GDM1 (cell line): Measurements from ENCODE around the gene COL28A1.
"Not testable (repeated sequence)": the region's sequence is repeated elsewhere in the genome, so short reads cannot be mapped to it uniquely, and the experiment has no call there.

ENCODE experiments used
- DNase-seq: peaks from one replicate; lab custom pipeline; 2025; lab: John Stamatoyannopoulos, UW

The COL28A1 gene

DNA sequence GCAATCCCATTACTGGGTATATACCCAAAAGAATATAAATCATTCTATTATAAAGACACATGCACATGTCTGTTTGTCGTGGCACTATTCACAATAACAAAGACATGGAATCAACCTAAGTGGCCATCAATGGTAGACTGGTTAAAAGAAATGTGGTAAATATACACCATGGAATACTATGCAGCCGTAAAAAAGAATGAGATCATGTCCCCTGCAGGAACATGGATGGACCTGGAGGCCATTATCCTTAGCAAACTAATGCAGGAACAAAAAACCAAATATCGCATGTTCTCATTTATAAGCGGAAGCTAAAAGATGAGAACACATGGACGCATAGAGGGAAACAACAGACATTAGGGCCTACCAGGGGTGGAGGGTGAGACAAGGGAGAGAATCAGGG is 25.9 kb upstream of the COL28A1 start:
- not testable (repeated sequence) for DNase-seq

DNA sequence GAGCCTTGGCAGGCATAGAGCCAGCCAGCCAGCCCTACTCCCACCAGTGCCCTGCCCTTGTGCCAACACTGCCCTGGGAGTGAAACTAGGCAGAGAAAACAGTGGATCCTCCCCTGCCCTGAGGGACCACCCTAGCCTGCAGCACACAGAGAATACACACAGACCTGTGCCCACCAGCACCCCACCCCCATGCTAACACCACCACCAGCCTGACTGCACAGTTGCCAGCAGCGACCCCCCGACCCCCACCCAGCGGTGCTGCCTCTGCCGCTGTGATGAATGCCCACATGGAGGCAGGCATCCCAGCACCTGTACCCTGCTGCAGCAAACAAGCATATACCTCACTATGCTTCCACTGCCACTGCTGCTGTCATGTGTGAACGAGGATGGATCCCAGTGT is 21.6 kb upstream of the COL28A1 start:
- DNase-seq, result no peak

DNA sequence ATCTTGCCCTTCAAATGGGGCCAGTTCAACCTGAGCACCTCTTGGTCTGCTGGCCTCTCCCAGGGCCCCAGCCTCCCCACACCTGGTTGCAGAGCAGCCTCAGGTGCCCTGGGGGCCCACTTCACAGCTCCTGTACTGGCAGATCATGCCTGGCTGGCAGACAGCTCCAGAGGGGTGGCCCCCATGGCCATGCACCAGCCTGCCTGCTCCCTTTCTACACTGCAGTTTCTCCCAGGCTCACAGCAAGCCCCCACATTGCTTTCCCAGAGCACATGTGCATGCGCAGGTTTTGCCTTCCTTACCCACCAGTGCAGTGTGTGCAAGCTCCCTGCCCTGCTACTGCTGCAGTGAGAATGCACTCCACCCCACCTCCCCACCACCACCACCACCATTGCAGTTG is 21.2 kb upstream of the COL28A1 start:
- no peak for DNase-seq

DNA sequence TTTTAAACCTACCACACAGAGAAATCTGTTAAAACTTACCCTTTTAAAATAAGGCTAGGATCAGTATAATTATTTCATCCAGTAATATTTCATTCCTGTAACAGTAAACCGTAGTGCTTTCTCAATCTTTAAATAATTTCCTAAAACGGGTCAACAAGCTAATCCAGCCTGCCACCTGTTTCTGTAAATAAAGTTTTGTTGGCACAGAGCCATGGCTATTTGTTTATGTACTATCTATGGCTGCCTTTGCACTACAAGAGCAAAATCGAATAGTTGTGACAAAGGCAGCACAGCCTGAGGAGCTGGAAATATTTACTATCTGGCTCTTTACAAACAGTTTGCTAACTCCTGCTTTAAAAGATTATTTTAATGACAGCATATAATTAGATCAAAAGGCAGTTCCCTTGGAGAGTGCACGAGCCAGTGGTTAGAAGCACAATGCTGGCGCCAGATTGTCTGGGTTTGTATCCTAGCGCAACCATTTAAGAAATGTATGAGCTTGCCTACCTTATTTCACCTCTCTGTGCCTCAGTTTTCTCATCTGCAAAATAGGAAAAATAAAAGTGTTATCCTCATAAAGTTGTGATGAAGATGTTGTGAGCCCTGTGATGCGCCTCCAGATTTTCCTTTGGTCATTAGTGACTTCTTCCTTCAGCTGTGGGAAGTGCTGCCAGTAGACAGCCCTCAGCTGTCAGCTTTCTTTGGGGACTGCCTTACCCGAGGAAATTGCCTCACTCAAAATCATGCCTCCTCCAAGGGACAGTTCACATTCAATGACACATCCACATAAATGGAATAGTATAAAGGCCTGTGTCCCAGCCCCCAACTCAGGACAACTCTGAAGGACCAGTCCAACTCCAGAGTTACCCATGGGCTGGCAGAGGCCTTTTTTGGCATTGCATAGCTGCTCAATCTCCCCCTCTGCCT is 19.2 kb upstream of the COL28A1 start:
- no peak for DNase-seq

DNA sequence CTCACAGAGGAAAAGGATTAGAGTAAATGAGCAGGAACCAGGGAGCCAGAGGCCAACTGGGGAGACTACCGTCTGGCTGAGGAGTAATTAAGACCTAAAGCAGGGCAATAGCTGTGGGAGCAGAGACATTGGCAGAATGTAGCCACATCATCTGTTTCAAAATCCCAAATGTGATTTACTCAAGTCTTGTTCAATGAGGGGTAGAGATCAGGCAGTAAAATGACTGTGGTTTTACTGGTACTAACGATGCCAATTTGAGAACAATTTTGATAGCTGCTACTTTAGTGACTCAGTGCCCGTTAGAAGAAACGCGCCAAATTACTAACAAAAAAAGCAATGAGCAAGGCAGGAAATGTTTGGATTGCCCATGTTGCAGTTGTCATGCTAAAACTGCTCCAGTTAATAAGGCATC is 18.4 kb upstream of the COL28A1 start:
- DNase-seq, result no peak

DNA sequence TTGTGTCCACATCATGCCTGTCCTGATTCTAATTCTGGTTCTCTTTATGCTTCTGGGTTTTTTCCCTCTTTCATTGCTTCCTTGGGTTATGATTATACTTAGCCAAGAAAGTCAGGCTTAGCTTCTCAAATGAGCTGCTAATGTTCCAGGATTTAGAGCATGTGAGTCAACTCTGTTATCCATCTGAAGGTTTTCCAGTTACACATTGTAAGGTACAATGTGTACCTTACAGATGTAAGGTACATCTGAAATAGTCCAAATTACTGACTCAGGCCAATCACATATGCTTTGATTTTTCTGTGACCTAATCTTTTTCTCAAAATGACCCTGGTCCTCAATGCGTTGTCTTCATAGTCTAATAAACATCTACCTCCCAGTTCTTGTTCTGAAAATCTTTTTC is 17.7 kb upstream of the COL28A1 start:
- no peak for DNase-seq

DNA sequence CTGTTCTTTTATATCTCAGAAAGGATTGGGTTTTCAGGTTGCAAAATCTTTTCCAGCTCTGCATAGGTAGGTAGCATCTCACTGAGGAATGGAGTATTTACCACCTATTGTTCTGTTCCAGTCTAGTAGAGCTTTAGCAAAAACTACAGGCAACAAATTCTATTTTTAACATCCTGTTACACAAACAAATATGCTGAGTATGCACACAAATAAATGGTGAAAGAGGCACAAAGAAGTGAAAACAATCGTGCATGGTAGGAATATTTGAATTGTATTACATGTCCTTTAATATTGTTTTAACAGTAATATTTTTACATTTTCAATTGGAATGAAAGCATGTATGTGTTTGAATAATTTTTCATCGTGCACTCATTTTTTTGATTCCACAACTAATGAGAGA is 16.5 kb upstream of the COL28A1 start:
- no peak for DNase-seq

DNA sequence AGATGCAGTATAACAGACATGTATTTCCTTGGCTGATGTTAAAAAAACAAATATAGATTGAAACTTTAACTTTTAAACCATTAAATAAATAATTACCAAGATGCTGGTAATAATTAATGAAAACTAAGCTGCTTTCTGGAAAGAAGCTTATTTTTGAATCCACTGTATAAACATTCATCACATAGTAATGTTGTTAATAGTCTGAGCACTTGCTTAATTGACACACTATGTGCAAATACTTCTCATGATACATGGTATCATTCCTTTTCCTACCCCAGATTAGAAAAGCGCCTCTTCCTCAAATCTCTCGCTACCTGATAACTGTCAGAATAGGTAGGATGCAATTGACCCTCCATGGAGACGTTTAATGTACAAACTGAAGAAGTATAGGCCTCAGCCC is 15.0 kb upstream of the COL28A1 start:
- no peak for DNase-seq

DNA sequence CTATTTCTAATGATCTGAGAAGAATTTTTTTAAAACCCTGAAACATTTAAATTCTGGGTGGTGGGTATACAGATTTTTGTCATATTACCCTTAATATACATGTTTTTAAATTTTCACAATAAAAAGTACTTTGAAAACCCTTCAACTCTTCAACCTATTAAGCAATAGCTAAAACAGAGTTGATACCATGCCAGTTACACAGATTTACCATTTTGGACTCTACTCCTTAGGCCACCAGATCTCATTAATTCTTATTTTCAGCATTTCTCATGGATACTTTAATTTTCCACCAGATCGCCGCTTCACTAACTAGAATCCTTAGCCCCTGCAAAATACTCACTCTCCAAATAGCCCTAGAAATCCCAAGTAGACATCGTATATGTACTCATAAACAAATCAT is 12.7 kb upstream of the COL28A1 start:
- no peak for DNase-seq

DNA sequence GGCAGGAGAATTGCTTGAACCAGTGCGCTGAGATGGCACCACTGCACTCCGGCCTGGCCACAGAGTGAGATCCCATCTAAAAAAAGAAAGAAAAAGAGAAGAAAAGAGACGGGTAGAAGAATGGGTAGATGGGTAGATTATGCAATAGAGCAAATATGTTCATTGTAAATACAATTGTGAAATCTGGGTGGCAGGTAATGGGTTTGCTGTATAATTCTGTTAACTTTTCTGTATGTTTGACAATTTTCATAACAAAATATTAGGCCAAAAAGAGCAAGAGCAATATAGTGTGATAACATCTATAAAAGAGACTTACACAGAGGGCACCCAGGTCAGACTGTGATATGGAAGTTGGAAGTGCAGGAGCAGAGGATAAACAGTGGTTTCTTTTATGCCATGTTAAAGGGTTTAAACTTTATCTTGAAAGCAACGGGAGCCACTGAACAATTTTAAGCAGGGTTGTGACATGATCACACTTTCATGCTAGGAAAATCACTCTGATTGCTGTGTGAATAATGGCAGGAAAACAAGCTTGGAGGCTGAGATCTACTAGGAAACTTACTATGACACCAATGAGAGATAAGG is 6.7 kb upstream of the COL28A1 start:
- no peak for DNase-seq

DNA sequence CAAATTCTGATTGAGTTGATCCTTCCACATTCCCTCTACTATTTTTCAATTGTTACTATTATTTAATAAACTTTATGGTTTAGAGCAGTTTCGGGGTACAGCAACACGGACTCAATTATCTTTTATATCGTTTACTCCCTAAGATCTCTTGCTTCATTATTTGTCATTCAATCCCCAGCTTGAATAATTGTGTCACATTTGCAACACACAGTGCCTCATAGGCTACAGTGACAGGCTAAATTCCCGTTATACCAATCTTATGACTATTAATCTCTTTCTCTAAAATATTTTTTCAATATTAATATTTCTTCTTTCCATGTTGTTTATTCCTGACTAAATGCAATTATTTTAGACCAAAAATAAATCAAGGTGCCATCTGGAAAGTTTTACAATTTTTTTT is 4.0 kb upstream of the COL28A1 start:
- no peak for DNase-seq

DNA sequence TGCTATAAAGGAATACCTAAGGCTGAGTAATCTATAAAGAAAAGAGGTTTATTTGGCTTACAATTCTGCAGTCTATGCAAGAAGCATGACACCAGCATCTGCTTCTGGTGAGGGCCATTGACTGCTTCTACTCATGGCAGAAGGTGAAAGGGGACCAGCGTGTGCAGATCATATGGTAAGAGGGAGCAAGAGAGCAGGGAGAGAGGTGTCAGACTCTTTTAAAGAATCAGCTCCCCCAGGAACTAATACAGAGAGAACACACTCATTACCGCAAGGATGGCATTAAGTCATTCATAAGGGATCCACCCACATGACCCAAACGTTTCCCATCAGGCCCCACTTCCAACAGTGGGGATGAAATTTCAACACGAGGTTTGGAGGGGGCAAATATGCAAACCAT is 3.5 kb upstream of the COL28A1 start:
- no peak for DNase-seq

DNA sequence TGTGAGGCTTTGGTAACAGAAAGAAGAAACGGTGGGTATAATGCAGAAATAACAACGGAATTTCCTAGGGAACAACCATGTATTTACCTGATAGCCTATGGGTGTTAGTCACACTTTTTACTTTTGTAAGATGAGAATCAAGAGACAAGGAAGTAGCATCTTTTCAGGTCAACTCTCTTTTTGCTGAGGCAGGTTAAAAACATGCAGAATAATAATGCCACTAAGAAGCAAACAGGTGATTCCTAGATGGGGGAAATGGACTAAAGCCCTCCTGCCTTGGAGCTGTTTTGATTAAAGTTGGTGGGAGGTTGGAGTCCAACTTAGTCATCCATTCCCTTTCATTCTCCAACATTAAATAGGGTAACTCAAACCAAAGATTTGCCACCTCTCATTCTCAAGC is 2.0 kb upstream of the COL28A1 start:
- DNase-seq, result no peak

DNA sequence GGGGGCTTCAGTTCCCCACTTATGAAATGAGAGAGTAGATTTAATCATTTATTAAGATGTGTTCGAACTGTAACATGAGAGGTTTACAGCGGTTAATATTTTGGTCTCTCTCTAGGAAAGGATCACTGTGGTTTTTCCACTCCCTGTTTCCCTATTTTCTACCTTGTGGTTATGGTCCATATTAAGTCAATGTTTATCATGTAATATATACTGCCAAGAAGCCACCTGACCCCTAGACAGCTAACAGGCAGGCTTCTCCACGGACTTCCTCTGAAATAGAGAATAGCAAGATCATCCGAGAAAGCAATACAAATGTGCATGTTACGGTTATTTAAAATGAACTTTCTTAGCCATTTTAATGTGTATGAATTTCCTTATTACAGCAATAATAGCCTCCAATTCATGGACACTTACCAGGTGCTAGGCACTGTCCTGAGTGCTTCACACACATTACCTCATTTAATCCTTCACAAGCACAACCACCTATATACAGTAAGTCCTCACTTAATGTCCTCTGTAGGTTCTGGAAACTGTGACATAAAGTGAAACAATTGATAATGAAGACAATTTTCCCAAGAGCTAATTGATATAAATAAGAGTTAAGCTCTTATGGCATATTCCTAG is 835 bp upstream of the COL28A1 start:
- no peak for DNase-seq

DNA sequence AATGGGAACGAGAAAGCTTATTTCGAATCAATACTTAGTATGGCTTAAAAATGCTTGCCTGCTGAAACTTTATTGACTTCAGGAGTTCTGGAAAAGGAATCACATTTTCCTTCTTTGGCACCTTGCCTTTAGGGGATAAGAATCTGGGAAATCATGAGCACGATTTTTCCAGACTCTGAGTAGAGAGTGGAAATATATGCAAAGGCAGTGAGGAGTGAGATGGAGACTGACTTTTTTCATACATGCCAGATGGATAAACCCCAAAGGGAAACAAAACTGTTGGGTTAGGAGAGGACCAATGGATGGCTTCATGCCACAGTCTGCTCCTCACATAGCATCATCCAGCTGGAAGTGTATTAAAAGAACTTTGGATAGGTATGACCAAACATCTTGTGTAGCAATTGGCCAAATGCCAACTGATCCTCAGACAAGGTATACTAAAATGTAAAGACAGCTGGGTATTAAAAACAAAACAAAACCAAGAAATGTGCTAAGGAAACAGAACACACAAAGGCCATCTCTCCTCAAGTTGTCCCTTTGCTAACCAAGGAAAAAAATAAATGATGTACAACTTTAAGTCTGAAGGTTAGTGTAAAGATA is 1.7 kb downstream of the COL28A1 start:
- no peak for DNase-seq

DNA sequence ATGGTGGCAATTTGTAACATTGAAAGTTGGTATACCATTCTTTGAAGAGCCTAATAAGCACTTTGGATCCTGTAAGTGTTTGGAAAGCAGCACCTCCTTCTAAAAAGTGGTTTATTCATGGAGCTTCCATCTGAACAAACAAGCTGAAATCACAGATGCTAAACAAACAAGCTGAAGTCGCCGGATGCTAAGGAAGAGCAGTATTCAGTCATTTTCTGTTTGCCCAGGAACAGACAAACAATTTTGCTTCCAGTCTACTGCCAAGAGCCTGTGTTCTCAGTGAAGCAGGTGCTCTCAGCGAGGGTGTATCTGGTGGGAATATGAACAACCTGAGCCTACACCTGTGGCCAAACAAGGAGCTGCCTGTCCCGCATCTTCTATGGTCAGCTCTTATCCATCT is 6.3 kb downstream of the COL28A1 start:
- no peak for DNase-seq

DNA sequence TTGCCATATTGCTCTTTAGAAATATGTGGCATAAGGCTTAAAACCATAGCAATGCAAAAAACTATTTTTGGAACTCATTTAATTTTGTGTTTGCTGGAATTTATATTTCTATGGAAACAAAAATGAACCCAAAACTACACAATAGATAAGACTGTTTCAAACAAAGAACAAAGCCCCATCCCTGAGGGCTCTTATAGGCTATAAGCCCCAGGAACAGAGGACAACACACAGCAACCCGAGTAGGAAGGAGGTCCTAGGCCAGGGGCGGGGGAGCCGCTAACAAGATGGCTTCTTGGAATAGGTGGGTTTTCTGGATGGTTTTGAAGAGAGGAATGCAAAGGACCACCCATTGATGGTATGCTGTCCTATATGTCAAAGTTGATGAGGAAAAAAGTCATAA is 8.6 kb downstream of the COL28A1 start:
- DNase-seq, result no peak

DNA sequence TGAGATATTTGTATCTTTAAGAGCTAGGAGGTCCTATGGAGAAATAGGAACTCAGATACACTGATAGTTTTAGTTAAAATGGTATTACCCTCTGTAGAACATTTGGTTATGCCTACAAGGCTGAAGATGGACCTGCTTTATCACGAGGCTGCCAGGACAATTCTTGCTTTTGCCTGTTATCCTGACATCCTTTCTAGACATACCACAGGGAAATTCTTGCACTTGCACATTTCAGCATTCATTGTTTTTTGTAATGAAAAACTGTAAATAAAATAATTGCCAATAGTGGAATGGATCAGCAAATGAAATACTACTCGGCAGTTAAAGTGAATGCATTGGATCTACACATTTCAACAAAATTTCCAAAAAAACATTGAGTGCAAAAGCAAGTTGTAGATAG is 9.7 kb downstream of the COL28A1 start:
- DNase-seq, result no peak

DNA sequence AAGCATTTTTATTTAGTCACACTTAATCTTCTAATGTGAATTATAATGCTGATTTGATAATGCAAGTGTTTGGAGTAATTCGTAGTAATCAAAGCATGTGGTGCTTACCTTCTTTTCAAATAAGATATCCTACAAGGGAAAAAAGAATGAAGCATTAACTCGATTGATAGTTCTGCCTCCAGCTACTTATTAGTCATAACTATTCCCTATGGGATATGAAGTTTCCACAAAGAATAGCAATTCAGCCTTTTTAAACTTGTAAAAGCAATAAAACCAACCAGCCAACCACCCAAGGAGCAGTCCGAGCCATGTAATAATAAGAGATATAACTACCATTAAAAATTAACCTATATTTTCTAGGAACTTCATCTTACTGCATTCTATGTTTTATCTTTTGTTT is 11.6 kb downstream of the COL28A1 start:
- DNase-seq, result no peak

DNA sequence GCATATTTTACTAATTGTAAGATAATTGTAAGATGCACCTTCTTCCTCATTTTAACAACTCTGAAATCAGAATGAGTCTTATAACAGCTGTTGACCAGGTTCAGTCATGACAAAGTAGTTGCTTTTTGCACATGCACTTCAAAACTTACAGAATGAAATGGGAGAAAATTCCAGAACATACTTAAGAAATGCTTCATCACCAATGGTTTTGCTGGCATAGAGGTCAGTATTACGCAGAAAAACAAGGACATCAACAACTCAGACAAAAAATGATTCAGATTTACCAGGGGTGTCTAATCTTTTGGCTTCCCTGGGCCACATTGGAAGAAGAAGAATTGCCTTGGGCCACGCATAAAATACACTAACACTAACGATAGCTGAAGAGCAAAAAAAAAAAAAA is 13.3 kb downstream of the COL28A1 start:
- DNase-seq, result no peak

DNA sequence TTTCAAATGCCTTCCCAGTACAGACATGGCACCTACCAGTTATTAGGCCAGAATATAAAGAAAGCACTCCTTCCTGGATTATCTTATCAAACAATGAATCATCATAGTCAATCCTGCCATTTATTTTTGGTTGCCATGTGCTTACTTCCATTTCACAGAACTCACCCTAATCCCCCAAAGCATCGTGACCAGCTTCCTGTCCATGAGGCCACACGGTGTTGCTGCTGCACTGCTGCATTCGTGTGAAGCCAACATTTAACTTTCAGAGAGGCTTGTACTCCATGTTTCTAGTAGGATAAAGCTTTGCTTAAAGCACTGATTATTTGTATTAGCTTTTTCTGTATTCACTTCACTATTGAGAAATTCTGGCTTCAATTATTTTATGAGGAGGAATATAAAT is 14.4 kb downstream of the COL28A1 start:
- no peak for DNase-seq

DNA sequence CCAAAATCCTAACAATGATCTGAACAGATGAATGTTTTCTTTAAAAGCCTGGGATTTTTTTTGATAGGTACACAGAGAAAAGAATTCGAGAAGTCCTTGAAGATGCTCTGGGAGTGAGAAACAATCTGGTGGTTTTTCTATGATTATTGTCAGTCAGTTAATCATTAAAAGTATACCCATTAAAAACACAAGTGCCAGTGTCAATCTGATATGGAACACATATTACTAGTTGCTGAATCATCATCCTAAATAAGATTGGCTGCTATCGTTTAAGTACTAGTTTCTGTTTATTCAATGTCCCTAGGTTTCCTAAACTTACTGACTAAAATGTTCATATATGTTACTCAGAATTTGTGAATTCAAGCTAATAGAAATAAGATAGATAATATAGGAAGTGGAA is 16.1 kb downstream of the COL28A1 start:
- DNase-seq, result no peak

DNA sequence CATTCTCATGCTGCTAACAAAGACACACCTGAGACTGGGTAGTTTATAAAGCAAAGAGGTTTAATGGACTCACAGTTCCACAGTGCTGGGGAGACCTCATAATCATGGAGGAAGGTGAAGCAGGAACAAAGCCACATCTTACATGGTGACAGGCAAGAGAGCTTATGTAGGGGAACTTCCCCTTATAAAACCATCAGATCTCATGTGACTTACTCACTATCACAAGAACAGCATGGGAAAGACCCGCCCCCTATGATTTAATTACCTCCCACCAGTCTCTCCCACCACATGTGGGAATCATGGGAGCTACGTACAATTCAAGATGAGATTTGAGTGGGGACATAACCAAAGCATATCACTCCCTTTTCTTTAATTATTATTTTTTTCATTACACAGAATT is 16.6 kb downstream of the COL28A1 start:
- DNase-seq, result no peak
